ENCODE measurements around the gene HHIPL1. TPM values are rescaled to one million over a fixed set of nuclear protein-coding genes. Genes with fewer than 3 reads are reported as not detected.

The HHIPL1 gene
- total RNA-seq, 1 experiment from 2014 or later, result 2.5 TPM

DNA sequence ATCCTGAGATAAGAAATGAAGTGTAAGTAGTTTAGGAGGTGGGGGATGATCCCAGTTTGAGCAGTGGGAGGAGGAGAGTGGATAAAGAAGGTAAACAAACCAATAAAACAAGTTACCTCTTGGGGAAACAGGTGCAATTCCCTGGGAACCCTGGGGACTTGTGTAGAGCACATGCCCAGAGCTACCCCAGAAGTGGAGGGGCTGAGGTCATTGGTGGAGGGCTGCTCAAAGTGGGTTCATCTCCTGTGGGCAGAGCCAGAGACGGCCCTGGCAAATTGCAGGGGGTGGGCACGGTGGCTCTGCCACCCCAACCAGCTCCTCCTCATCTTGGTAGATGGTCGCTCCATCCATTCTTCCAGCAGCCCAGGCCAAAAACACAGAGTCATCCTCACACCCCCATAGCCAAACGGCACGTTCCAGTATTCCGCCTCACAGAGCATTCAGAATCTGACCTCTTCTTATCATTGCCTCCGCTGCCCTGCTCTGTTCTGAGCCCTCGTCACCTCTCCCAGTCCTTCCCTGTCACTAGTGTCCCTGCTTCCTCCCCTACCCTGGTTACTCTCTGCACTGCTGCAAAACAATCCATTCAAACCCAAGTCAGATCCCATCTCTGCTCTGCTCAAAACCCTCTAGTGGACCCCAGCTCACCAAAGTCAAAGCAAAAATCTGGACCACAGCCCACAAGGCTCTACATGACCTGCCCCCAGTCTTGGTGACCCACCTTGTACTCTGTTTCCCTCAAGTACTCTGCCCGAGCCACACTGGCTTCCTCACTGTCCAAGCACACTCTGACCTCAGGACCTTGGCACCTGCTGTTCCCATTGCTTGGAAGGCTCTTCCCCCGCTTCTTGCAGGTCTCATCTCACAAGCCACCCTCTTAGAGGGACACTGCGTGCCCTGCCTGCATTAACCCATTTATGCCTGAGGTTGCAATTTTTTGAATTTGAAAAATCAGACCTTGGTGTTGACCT is 44.6 kb downstream of the HHIPL1 start:
- no peak for DNase-seq (ENCODE audit: low read depth)

DNA sequence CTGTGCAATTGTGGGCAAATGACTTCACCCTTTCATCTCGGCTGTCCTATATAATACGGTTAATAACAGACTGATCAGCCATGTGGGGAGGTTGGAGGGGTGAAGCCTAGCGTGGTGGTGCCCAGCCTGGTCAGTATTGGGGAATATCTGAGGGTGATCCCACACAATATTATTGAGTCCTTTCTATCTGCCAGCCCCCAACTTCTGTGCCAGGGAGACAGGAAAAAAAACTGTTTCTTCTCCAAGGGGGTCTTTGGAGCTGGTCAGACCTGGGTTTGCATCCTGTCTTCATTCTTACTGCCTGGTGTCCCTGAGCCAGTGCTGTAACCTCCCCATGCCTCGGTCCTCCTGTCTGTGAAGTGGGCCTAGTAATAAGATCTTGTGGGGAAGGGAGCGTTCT is 45.7 kb downstream of the HHIPL1 start:
- DNase-seq (ENCODE audit: low read depth), result no peak

DNA sequence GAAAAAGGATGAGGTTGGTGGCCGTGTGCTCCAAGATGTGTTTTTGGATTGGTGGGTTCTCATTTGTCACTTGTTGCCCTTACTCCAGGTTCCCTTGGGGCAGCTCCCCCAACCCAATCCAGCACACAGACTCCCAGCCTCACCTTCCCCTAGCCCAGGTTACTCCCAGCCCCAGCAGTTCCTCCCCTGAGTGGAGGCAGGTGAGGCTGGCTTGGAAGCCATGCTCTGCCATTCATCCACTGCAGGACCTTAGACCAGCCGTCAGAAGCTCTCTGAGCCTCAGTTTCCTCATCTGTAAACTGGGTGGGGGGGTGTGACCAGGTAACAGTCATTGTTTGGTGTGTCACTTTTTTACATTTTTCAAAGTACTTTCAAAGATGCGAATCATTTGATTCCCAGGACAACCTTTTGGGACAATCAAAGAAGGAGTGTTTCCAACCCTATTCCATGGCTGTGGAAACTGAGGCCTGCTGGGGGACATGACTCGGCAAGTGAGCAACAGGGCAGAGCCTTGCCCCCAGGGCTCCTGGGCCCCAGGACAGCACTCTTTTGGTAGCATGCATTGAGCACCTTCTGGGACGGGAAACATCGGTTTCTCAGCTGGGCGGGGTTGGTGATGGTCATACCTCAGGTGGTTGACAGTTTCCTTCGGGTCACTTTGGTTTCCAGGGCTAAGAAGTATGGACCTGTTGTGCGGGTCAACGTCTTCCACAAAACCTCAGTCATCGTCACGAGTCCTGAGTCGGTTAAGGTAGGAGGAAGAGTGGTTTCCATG is 46.4 kb downstream of the HHIPL1 start:
- no peak for DNase-seq (ENCODE audit: low read depth)

DNA sequence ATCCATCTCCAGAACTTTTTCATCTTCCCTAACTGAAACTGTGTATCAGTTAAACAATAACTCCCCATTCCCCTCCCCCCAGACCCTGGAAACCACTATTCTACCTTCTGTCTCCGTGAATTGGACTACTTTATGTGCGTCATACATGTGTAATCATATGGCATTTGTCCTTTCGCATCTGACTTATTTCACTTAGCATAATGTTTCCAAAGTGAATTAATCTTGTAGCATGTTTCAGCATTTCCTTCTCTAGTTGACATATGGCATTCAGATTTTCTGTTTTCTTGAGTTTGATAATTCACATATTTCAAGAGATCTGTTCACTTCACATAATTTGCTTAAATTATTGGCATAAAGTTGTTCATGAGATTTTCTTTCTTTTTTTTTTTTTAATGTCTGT is 49.0 kb downstream of the HHIPL1 start:
- no peak for DNase-seq (ENCODE audit: low read depth)

DNA sequence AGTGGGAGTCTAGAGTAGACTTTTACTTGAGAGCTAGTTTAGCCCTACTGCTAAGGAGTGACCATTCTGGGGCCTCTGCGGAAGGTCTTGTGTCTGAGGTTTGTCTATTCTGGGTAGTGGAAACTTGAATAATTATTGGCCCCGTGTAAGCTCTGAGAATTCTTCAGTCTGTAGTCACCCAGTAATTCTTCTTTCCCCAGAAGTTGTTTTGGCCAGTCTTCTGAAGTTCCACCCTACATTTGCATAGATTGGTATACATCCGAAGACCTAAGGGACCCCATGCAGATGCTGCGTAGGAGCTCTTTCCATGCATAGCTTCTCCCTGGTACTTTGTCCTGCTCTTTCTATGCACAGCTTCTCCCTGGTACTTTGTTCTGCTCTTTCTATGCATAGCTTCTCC is 52.0 kb downstream of the HHIPL1 start:
- no peak for DNase-seq (ENCODE audit: low read depth)

DNA sequence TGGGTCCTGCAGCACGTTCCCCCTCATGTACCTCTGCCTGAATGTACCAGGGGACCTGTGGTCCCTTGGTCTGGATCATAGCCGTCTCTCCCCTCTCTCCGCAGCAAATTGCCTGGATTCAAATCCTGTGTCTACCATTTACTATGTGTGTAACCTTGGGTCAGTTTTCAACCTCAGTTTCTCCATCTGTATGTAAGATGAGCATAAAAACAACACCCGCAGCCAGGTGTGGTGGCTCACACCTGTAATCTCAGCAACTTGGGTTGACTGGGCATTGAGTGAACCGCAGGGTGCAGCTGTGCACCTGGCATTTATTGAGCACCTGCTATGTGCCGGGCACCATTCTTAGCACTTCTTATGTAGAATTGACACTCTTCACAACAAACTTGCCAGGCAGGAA is 53.3 kb downstream of the HHIPL1 start:
- DNase-seq (ENCODE audit: low read depth), result no peak

DNA sequence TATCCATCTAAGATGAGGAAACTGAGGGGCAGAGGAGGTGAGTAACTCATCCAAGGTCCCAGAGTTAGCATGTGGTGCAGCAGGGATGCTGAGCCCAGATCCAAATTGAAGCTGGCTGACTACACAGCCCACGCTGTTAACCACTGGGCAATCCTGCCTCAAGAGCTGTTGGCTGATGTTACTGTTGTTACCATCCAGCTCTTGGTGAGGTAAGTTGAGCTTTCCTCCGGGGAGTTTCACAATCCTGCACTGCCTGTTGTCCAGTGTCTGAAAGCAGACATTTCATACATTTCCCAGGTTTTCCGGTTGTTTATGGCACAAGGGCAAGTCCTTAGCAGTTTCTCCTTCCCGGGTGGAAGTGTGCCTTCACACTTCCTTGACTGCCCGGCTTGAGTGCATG is 53.7 kb downstream of the HHIPL1 start:
- DNase-seq (ENCODE audit: low read depth), result no peak

DNA sequence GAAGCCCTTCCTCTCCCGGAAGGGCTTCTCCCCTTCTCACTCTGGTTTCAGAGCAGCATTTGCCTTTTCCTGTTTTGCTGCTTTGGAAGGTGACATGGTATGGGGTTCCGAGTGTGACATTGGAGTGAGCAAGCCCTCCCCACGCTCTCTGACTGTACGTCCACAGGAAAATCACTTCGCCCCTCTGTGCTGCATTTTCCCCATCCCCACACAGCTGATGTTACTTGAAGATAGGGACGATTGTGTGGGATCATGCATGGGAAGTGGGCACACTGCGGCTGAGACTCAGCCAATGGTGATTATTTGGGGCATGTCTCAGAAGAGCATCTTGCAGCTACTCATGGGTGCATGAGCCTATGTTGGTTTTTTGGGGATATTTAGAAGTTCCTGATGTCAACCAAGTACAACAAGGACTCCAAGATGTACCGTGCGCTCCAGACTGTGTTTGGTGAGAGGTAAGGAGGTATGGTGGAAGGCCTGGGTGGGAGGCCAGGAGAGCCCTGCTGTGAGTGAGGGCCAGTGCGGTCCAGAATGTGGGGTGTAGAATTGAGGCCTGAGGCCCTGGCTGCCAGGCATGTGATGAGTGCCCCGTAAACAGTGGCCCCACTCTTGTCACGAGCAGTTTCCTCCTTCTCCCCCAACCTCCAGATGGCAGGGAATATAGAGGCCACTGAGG is 54.3 kb downstream of the HHIPL1 start:
- no peak for DNase-seq (ENCODE audit: low read depth)

DNA sequence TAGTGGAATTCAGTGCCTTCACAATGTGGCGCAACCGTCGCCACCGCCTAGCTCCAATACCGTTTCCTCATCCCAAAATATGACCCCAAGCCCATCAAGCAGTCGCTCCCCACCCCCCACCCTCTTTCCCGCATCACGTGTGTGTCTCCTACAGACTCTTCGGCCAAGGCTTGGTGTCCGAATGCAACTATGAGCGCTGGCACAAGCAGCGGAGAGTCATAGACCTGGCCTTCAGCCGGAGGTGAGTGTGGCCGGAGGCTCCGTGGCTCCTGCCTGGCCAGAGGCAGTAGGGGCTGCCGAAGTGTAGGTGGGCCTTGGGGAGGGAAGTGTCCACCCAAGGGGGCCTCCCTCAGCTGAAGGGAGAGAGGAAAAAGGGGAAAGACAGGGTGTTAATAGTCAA is 54.9 kb downstream of the HHIPL1 start:
- no peak for DNase-seq (ENCODE audit: low read depth)

DNA sequence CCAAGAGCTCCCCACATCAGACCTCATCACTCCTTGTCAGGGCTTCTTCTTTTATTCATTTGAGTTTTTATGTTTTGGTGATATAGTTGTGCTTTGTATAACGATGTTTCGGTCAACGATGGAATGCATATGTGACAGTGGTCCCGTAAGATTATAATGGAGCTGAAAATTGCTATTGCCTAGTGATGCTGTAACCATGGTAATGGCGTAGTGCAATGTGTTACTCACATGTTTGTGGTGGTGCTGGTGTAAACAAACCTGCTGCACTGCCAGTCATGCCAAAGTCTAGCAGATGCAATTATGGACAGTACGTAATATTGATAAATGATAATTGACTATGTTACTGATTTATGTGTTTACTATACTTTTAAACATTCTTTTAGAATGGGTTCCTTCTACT is 55.5 kb downstream of the HHIPL1 start:
- no peak for DNase-seq (ENCODE audit: low read depth)

DNA sequence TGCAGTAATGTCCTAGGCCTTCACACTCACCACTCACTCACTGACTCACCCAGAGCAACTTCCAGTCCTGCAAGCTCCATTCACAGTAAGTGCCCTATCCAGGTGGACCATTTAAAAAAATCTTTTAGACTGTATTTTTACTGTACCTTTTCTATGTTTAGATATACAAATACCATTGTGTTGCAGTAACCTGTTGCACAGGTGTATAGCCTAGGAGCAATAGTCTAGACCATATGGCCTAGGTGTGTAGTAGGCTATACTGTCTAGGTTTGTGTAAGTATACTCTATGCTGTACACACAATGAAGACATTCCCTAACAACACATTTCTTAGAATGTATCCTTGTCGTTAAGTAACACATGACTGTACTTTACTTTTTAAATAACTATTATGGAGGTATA is 56.3 kb downstream of the HHIPL1 start:
- no peak for DNase-seq (ENCODE audit: low read depth)

DNA sequence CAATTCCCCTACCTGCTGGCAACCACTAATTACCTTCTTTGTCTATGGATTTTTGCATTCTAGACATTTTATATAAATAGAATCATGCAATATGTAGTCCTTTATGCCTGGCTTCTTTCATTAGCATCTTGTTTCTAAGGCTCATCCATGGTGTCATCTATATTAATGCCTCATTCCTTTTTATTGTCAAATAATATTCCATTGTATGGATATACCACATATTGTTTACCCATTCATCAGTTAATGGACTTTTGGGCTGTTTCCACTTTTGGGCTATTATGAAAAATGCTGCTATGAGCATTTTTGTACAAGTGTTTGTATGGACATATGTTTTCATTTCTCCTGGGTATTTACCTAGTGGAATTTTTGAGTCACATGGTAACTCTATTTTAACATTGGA is 57.2 kb downstream of the HHIPL1 start:
- no peak for DNase-seq (ENCODE audit: low read depth)

DNA sequence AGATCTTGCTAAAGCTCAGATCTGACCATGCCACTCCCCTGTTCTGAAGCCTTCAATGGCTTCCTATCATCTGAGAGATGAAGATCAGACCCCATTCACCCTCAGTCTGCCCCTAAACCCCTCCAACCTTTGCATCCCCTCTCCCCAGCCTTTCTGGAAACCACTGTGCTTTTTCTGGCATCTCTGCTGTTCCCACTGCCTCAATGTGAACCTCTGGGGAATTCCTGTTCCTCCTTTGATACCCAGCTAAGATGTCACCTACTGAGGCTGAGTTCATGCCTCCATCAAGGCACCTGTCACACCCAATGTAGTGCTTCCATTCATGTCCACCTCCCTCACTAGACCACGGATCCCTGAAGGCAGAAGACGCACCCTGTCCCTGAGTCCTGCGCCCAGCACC is 58.5 kb downstream of the HHIPL1 start:
- no peak for DNase-seq (ENCODE audit: low read depth)

DNA sequence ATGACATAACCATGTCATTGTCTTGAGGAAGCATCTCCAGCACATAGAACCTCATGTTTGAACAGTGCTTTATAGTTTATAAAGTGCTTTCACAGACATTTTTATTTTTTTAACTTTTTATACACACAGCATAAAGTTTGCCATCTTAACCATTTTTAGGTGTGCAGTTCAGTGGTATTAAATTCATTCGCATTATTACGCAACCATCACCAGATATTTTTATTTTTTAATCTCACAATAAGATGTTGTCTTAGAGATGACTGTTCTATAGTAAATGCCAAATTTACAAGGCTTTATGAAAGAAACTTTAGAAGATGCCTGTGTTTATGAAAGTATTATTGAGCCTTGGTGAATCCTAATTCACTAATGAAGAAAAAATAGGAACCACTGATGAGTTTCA is 59.1 kb downstream of the HHIPL1 start:
- no peak for DNase-seq (ENCODE audit: low read depth)

DNA sequence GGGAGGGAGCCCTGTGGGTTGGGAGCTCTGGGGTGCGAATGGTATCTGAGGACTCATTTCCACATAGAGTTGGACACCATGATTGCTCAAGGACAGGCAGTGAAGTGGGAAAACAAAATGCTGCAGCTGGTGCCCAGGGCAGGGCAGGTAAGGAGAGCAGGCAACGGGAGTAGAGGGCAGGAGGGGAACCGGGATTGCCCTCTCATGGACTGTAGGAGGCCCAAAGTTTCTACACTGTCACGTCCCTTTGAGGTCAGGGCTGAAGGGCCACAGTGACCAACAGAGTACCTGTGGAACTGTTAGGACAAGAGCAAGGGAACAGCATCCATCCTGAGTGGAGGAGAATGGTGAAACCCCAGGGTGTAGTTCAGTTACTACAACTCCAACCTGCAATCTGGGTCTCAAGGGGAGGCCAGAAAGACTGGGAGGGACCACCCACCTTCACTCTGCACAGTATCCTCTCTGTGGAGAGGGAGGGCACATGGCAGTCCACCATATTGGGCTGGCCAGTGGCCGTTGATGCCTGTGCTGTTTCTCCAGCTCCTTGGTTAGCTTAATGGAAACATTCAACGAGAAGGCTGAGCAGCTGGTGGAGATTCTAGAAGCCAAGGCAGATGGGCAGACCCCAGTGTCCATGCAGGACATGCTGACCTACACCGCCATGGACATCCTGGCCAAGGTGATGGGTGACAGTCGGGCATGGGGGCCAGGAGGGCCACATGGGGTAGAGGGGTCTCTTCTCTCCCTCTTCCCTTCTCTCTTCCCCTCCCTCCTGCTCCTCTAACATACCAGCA is 61.4 kb downstream of the HHIPL1 start:
- no peak for DNase-seq (ENCODE audit: low read depth)

DNA sequence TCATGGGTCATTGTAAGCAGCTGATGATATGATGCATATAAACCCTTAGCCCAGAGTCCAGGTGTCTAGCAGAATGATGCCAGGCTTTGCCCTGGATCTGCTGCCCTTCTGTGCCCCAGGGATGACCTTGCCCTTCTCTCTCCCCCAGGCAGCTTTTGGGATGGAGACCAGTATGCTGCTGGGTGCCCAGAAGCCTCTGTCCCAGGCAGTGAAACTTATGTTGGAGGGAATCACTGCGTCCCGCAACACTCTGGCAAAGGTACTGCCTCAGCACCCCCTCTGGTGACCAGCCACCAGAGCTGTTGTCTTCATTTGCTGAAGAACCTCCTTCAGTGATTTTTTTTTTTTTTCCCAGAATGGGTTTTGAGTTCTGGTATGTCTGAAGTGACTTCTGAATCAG is 62.5 kb downstream of the HHIPL1 start:
- DNase-seq (ENCODE audit: low read depth), result no peak

DNA sequence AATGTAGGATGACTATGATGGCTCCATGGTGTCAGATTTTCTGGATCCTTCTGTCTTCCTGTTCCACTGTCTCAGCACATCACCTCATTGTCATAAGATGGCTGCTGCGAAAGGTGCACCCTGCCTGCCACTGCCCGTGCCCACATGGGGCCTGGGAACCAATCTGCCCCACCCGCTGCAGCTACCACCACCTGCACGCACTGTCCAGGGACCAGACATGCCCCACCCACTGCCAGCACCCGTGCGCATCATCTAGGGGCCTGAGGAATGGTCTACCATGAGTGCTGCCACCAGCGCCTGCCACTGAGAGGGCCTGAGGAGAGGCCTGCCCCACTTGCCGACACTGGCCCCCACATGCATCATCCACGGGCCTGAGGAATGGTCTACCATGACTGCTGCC is 63.0 kb downstream of the HHIPL1 start:
- DNase-seq (ENCODE audit: low read depth), result no peak

DNA sequence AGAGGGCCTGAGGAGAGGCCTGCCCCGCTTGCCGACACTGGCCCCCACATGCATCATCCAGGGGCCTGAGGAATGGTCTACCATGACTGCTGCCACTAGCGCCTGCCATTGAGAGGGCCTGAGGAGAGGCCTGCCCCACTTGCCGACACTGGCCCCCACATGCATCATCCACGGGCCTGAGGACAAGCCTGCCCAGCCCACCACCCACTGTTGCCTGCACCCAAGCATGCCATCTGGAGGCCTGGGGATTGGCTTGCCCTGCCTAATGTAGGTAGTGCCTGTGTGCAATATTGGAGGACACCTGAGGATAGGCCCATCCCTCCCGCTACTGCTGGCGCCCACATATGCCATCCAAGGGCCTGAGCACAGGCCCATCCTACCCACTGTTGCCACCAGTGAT is 63.5 kb downstream of the HHIPL1 start:
- no peak for DNase-seq (ENCODE audit: low read depth)

DNA sequence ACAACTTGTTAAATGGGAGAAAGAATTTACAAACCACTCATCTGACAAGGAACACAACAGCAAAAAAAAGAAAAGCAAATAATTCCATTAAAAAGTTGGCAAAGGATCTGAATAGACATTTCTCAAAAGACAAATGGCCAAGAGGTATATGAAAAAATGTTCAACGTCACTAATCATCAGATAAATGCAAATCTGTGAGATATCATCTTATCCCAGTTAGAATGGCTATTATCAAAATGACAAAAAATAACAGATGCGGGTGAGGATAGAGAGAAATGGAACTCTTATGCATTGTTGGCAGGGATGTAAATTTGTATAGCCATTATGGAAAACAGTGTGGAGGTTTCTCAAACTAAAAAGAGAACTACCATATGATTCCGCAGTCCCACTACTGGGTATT is 69.0 kb downstream of the HHIPL1 start:
- no peak for DNase-seq (ENCODE audit: low read depth)

DNA sequence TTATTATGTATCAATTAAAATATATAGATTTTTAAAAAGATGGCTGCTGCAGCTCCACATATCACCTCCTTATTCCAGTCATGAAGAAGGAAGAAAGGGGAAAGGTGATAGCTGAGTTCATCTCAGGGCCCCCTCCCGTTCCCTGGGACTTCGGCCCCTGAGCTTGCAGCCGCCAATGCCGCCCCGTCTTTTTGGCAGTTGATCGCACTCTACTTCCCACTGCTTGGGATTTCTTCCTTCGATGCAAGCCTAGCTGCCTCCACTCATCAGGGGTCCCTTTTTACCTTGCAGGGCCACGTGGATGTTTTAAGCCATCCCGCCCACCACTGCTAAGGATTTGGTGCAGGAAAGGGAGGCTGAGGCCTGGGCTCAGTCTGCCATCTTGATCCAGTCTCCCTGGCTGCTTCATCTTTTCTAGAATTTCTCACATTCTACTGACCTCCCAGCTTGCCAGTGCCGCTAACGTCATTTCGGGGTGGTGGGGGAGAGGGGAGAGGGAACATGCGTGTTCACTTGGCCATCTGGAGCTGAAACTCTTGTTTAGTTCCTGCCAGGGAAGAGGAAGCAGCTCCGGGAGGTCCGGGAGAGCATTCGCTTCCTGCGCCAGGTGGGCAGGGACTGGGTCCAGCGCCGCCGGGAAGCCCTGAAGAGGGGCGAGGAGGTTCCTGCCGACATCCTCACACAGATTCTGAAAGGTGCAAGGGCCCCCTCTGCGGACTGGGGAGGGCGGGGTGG is 70.5 kb downstream of the HHIPL1 start:
- no peak for DNase-seq (ENCODE audit: low read depth)

Measured in Daoy (cell line).